HepG2 (cell line): ENCODE measurements around the gene CACNG7. TPM values are rescaled to one million over a fixed set of nuclear protein-coding genes. Genes with fewer than 3 reads are reported as not detected.
A peak's percentile ranks its signal among the peaks of the same experiment; 100 is the strongest.

ENCODE experiments used
- FOXA3 ChIP-seq: IDR thresholded peaks from 2 replicates; pipeline ENCODE4 v1.6.1; 2016; ENCODE audit warnings: missing genetic modification reagents, missing compliant biosample characterization
- JARID2 ChIP-seq: sonication (generic); formaldehyde crosslinking; IDR thresholded peaks from 2 replicates; pipeline ENCODE4 v1.8.1; 2023; ENCODE audit warnings: missing genetic modification reagents, inconsistent platforms; ENCODE audit not compliant: insufficient replicate concordance
- NFYC ChIP-seq: IDR thresholded peaks from 2 replicates; pipeline ENCODE4 v1.6.1; 2016; ENCODE audit warnings: missing genetic modification reagents, missing compliant biosample characterization
- REL ChIP-seq: sonication (generic); formaldehyde crosslinking; conservative IDR thresholded peaks from 2 replicates; pipeline ENCODE4 v1.8.0; 2022; ENCODE audit warnings: mild to moderate bottlenecking, missing genetic modification reagents, moderate library complexity
- SALL2 ChIP-seq: sonication (generic); formaldehyde crosslinking; IDR thresholded peaks from 2 replicates; pipeline ENCODE4 v1.8.1; 2023; ENCODE audit warnings: mild to moderate bottlenecking, missing genetic modification reagents, inconsistent platforms
- THAP11 ChIP-seq: IDR thresholded peaks from 2 replicates; pipeline ENCODE4 v1.6.1; 2016; ENCODE audit warnings: missing biosample characterization, missing genetic modification reagents
- TP53 ChIP-seq: sonication (generic); formaldehyde crosslinking; conservative IDR thresholded peaks from 2 replicates; pipeline ENCODE4 v1.4.0; 2020; ENCODE audit warnings: missing genetic modification reagents
- ZFP91 ChIP-seq: sonication (generic); formaldehyde crosslinking; IDR thresholded peaks from 2 replicates; pipeline ENCODE4 v1.9.0; 2022; ENCODE audit warnings: missing genetic modification reagents, mild to moderate bottlenecking, borderline replicate concordance
- ZNF333 ChIP-seq: sonication (generic); formaldehyde crosslinking; IDR thresholded peaks from 2 replicates; pipeline ENCODE4 v1.4.0; 2020; ENCODE audit warnings: mild to moderate bottlenecking, missing genetic modification reagents, borderline replicate concordance
- ZNF513 ChIP-seq: sonication (generic); formaldehyde crosslinking; conservative IDR thresholded peaks from 2 replicates; pipeline ENCODE4 v1.5.0; 2020; ENCODE audit warnings: missing genetic modification reagents
- ZNF580 ChIP-seq: IDR thresholded peaks from 2 replicates; pipeline ENCODE4 v1.6.1; 2016; ENCODE audit warnings: low read depth, borderline replicate concordance
- ZNF687 ChIP-seq: sonication (generic); formaldehyde crosslinking; IDR thresholded peaks from 2 replicates; pipeline ENCODE4 v1.5.1; 2020; ENCODE audit warnings: mild to moderate bottlenecking, missing genetic modification reagents, moderate library complexity
- ZNF740 ChIP-seq: sonication (generic); formaldehyde crosslinking; IDR thresholded peaks from 2 replicates; pipeline ENCODE4 v1.4.0; 2020; ENCODE audit warnings: missing genetic modification reagents
- polyA plus RNA-seq, 8 experiments: library from polyadenylated mRNA; depleted of rRNA in 3 of 8; stranded (reverse) in 7 of 8; unstranded in 1 of 8; fragments of >200 nt; fragmentation: Illumina TruSeq in 4 of 8; extraction: Trizol in 4 of 8; gene quantifications; 2 replicates each; pipeline versions ENCODE4 v1.2.1 to v1.2.3, GENCODE V29; 2011 to 2016; ENCODE audit warnings: low read depth in 4 of 8, missing spikeins in 1 of 8, mixed read lengths in 1 of 8; ENCODE audit not compliant: insufficient read depth in 1 of 8
- total RNA-seq, 5 experiments: library from RNA; depleted of rRNA; stranded (reverse); fragments of >200 nt; fragmentation: Illumina TruSeq; extraction: Trizol; gene quantifications; 2 replicates each; pipeline ENCODE4 v1.2.3, GENCODE V29; 2016; ENCODE audit warnings: low read depth in 1 of 5

CACNG7 gene
- total and polyA plus RNA-seq, 2 of the 13 experiments (the other 11 are each of a cell fraction or from before 2014, with no cell fraction given) = not detected

- peak; percentile 83 for TF ChIP-seq ZNF687 (CRISPR knock-in tag)
- 0 out of 2 replicates have a peak, but pooled peaks have one; percentile 9 for TF ChIP-seq NFYC (CRISPR knock-in tag)
- peak; percentile 56; the same call in 1 of the 2 replicates for TF ChIP-seq SALL2
- 0 out of 2 replicates have a peak, but pooled peaks have one; percentile 40 for TF ChIP-seq ZNF513 (CRISPR knock-in tag)
- 0 out of 2 replicates have a peak, but pooled peaks have one; percentile 4 for TF ChIP-seq REL
- TF ChIP-seq FOXA3 (CRISPR knock-in tag) = peak; percentile 12; the same call in 1 of the 2 replicates
- peak; percentile 71; the same call in 1 of the 2 replicates for TF ChIP-seq ZNF333 (CRISPR knock-in tag)
- peak; percentile 18 for TF ChIP-seq JARID2
- peak; percentile 39; the same call in 1 of the 2 replicates for TF ChIP-seq THAP11 (CRISPR knock-in tag)
- TF ChIP-seq TP53 (CRISPR knock-in tag) = peak; percentile 76; the same call in 1 of the 2 replicates
- peak; percentile 29 for TF ChIP-seq ZNF740 (CRISPR knock-in tag)
- peak; percentile 56; the same call in 1 of the 2 replicates for TF ChIP-seq ZFP91 (CRISPR knock-in tag)
- peak; percentile 59; the same call in 1 of the 2 replicates for TF ChIP-seq ZNF580 (CRISPR knock-in tag)
Measured at GRCh38 chr19:53865918-53866864, 42.9 kb upstream of the CACNG7 start (continued).
